CD4-positive, alpha-beta T cell treated with Interferon gamma for 1 hour (primary cell): ENCODE data around the gene SLC6A19.
"Not testable (repeated sequence)": the region's sequence is repeated elsewhere in the genome, so short reads cannot be mapped to it uniquely, and the experiment has no call there.

Experiments used
- DNase-seq: peaks from one replicate; pipeline ENCODE4 v3.0.0-alpha.2; 2020

Gene SLC6A19

DNA sequence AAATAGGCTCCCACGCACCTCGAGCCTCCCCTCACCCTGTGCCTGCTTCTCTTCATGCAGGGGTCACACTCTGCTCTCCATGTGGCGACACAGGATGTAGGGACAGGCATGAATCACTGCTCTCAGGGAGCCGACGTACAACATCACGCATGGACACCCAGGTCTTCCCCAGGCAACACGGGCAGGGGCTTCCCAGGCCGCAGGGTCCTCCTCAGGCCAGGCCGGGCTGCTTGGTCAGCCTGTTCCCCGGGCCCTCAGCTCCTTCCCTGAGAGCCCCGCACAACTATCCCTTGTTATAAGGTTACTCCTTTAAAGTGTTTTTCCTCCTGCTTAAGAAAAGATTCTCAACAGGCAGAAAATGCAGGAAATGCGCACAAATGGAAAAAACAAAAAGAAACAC lies 24.8 kb downstream of the SLC6A19 start:
- no peak for DNase-seq

DNA sequence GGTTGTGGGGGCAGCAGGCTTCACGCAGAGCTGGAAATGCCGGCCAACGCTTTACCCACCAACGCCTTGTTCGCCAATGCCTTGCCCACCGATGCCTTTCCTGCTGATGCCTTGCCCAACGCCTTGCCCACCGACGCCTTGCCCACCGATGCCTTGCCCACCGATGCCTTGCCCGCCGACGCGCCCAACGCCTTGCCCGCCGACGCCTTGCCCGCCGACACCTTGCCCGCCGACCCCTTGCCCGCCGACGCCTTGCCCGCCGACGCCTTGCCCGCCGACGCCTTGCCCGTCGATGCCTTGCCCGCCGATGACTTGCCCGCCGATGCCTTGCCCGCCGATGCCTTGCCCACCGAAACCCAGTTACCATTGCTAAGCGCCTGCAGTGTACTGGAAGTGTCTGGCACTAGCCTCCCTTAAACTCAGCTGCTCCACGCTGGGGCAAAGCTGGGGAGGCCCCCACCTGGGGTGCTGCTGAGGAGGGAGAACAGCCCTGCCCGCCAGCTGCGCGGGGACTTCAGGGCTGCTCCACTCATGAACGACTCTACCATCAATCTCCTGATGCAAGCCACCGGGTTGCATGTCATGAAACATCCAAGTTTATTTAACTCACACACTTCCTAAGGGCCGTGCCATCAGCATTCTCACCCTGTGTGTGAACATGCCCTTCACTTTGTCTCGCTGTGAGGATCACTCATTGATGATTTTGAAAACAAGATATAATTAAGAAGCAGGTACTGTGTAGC lies 25.6 kb downstream of the SLC6A19 start:
- DNase-seq, result no peak

DNA sequence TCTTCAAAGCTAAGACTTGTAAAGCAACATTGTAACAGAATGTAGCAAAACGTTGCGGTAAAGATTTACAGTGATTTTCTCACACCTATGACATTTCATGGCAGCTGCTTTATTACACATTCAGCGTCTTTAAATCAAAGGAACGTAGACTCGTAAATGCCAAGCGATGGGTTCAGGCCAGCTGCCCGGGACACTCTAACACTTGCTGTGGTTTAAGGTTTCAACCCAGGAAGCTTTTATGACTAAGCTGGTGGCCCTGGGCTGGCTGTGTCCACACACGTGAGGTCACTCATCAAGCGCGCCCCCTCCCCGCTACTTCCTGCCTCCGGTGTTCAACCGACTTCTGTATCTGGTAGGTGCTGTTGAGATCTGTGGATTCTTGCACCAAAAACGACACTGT lies 26.3 kb downstream of the SLC6A19 start:
- DNase-seq, result no peak

DNA sequence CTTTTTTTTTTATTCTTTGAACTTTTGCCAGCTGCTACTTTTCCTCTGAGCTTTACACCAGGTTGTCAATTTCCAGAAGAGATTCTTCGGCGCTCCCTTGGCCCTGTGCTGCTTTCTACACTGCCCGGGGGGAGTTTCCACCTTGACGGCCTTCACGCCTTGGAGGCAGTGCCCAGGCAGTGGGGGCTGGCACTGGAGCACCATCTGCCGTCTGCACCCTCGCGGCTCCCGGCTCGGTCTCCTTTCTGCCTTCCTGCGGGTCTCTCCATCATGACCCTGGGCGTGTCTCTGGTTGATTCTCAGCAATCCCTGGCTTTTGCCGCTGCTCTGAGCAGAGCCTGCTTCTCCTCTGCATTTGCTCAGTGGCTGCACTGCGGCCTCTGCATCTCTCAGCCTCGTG lies 26.7 kb downstream of the SLC6A19 start:
- DNase-seq, result no peak

DNA sequence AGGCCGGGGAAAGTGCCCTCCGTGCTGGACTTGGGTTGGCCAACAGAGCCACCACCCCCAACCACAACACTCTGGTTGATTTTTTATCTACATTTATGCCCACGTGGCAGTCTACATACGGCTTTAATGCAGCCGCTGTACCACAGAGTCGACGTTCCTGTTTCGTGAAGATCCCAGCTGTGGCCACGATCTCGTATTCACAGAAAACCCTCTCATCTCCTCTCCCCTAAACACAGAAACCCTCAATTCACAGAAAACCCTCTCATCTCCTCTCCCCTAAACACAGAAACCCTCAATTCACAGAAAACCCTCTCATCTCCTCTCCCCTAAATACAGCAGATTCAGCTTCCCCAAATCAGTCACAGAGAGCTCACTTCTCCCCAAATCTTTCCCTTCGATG lies 27.6 kb downstream of the SLC6A19 start:
- DNase-seq, result not testable (repeated sequence)

DNA sequence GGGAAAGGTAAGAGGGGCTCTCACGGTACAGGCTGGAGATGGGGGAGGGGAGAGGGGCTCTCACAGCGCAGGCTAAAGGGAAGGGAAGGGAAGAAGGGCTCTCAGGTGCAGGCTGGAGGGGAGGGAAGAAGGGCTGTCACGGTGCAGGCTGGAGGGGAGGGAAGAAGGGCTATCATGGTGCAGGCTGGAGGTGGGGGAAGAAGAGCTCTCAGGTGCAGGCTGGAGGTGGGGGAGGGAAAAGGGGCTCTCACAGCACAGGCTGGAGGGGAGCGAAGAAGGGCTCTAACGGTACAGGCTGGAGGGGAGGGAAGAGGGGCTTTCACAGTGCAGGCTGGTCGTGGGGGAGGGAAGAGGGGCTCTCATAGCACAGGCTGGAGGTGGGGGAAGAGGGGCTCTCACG lies 28.4 kb downstream of the SLC6A19 start:
- DNase-seq, result no peak

DNA sequence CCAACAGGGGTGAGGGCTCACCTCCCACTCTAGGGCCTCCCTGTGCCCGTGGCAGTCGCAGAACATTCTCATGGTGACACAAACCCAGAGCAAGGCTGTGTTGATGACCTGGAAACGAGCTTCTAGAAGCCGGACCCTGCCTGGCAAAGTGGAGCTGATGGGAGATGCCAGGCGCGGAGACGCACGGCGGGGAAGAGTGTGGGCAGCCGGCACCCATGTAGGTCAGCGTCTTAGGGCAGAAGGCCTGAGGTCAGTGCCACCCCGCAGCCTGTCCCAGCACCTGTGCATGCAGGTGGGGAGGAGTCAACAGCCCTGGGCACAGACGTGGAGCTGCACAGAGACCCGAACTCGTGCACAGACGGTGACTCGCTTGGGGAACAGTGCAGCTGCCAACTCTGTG lies 29.2 kb downstream of the SLC6A19 start:
- no peak for DNase-seq

DNA sequence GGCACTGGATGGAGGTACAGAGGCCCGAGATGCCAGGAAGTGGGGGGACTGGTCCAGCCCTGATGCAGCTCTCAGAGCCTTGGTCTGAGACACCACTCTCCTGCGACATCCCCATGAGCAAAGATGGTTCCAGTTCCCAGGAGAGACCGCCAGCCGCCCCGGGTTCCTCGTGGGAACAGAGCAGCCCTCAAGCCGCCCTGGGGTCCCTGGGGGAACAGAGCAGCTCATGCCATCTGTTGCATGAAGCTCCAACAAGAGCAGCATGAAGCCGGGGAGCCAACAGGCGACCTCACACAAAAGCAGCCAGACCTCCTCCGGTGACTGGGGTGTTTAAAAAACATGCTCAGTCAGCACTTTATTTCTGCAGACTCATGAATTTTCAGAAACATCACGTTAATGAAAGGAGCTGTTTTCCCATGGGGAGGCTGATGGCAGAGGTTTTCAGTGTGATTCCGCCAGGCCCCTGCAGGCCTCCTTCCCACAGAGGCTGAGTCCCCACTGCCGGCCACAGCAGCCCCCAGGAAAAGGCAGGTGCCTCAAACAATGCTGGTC lies 30.0 kb downstream of the SLC6A19 start:
- DNase-seq, result no peak

DNA sequence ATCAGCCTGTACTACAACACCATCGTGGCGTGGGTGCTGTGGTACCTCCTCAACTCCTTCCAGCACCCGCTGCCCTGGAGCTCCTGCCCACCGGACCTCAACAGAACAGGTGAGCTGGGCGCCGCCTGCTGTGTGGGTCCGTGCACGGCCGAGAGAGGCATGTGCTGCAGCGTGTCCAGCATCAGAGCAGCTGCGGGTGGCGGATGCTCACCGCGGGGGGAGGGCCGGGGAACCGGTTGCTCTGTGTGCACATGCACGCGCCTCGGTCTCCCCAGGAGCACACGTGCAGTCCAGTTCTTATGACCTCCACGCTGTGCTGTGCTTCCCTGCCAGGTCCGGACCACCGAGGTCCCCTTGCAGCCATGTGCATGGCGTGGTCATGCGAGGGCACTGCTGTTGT lies 31.4 kb downstream of the SLC6A19 start:
- DNase-seq, result no peak

DNA sequence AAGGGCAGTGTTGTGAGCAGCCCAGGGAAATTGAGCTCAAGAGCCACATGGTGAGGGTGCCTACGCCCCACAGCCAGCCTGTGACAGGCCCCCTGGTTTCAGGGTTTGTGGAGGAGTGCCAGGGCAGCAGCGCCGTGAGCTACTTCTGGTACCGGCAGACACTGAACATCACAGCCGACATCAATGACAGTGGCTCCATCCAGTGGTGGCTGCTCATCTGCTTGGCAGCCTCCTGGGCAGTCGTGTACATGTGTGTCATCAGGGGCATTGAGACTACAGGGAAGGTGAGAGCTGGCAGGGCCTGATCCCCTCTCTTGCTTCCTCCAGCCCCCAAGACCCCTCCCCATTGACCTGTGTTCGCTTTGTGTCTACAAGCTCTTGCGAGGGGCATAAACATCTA lies 34.0 kb downstream of the SLC6A19 start:
- no peak for DNase-seq

DNA sequence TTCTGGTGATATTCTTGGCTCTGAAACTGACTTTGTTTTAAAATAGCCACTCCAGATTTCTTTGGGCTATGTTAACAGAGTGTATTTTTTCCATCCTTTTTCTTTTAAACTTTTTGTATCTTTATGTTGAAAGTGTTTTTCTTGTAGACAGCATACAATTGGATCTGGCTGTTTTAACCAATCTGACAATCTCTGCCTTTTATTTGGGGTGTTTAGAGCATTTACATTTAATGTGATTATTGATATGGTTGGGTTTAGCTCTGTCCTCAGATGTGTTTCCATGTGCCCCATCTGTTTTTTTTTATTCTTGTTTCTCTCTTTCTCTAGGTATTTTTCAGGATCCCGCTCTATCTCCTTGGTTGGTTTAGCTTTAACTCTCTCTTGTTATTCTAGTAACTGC lies 34.4 kb downstream of the SLC6A19 start:
- DNase-seq, result no peak

DNA sequence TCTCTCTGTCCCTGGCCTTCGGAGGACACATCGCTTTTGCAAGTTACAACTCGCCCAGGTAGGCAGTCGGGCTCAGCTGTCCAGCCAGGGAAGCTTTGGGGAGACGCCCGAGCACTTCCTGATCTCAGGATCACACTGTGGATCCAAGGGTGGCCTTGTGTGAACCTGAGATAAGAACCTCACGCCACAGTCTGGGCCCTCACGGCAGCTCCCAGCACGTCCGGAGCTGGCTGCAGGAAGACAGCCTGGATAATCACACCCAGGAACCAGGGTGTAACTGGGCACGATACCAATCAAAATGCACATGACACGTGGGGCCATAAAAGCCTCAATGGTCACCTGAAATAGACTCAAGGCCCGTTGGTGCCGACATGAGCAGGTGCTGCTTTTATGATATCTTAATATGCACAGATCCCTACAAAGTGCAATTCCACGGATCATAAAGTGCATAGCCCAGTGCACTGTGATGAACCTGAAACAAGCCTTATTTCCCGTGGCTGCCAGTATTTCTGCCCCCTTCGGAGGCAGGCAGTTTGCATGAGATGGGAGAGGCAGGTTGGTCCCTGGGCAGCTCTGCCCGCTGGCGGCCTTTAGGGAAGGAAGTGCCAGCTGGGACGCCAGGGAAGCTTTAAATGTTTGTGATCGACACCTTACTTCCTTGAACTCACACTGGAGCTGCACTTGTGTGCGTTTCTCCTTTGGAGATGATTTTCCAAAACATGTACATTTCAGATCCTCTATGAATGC lies 38.3 kb downstream of the SLC6A19 start:
- no peak for DNase-seq

DNA sequence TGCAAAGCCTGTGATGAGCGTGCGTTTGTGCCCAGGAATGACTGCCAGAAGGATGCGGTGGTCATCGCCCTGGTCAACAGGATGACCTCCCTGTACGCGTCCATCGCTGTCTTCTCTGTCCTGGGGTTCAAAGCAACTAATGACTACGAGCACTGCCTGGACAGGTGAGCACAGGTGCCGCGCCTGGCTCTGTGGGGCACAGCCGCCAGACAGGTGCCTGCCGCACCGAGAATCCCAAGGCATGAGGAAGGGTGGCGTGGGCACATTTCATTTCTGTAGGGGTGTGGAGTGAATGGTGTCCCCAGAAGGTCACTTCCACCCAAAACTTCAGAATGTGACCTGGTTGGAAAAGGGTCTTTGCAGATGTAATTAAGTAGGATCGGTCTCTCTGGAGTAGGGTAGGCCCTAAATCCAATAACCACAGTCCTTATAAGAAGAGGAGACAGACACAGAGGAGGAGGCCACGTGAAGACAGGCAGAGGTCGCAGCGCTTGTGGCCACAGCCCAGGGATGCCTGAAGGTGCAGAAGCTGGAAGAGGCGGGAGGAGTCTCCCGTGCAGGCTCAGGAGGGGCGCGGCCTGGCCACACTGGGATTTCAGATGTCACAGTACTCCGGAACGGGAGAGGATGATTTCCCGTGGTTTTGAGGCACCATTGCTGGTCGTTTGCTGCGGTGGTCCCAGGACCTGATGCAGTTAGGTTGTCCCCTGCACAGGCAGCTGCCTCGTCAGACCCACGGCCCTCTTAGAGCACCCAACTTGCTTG lies 39.3 kb downstream of the SLC6A19 start:
- DNase-seq, result no peak

DNA sequence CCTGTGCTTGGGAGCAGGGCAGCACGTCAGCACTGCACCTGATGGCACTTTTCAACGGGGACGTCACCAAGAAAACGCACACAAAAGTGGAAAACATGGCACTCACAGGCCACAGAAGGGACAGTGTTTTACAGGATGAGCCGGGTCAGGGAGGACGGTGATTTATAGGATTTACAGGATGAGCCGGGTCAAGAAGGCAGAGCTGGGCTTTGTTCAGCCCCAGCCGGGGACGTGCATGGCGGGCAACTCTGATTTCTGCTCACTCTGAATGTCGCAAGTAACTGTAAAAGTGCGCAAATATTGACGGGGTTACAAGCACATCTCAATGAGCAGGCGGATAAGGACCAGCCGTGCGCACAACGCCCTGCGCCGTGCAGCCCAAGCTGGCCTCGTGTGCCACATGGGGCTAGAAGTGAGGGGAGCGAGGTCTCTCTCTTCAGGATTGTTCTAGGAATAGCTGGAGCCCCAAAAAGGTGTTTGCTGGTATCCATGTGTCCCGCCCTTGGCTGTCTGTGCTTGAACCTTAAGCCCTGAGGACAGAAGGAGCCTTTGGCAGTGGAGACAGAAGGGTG lies 40.2 kb downstream of the SLC6A19 start:
- DNase-seq, result no peak

DNA sequence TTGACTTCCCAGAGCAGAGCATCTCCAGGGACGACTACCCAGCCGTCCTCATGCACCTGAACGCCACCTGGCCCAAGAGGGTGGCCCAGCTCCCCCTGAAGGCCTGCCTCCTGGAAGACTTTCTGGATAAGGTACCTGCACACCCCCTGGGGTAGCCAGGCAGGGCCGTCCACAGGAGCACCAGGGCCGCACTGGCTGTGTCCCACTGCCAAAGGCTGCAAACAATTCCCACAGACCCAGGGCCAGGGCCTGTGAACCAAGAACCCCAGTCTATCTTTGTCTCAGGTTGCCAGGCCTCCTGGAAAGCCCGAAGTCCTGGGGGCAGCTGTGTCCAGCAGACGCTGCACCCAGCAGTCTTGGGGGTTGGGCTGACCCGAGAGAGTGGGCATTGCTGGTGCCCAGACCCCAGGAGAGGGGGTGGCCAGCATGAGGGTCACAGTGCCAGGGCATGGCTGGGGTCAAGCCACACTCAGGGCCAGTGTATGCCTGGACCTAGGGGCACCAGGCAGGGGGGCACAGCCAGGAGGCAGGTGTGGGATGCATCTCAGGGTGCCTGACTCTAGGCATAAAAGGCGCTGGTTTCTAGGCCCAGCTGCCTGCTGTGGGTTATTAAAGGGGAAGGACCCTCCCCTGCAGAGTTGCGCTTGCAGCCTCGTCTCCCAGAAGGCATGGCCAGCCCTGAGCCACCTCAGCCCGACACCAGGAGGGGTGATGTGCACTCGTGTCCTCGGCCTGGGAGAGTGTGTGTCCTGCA lies 41.5 kb downstream of the SLC6A19 start:
- DNase-seq, result no peak

DNA sequence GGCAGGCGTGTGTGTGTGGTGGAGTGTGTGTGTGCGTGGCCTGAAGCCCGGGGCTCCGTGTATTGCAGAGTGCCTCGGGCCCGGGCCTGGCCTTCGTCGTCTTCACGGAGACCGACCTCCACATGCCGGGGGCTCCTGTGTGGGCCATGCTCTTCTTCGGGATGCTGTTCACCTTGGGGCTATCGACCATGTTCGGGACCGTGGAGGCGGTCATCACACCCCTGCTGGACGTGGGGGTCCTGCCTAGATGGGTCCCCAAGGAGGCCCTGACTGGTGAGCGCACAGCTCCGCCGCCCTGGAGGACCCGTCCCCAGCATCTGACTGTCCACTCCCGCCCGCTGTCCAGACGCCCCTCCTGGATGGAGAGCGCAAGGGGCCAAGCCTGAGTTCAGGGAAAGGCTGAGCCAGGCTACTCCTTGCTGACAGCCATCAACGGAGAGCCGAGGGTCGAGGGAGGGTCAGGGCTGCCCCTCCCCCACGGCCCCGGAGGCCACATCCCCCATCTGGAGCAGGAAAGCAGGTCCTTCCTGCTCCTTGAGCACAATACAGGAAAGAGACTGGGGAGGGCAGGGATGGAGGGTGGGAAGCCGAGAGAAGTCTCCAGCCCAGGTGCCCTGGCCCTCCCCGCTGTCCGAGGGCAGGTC lies 42.2 kb downstream of the SLC6A19 start:
- no peak for DNase-seq

DNA sequence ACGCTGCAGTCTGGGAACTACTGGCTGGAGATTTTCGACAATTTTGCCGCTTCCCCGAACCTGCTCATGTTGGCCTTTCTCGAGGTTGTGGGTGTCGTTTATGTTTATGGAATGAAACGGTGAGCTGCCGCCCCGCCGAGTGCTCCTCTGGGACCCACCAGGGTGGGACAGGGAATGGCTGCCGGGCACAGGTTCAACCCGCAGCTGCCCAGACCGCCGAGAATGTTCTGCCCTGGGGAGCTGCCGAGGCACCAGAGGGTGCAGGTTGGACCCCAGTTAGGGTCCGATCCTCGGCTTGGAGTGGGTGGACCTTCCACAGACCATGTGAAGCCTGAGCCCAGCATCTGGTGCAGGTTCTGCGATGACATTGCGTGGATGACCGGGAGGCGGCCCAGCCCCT lies 42.9 kb downstream of the SLC6A19 start:
- DNase-seq, result no peak

DNA sequence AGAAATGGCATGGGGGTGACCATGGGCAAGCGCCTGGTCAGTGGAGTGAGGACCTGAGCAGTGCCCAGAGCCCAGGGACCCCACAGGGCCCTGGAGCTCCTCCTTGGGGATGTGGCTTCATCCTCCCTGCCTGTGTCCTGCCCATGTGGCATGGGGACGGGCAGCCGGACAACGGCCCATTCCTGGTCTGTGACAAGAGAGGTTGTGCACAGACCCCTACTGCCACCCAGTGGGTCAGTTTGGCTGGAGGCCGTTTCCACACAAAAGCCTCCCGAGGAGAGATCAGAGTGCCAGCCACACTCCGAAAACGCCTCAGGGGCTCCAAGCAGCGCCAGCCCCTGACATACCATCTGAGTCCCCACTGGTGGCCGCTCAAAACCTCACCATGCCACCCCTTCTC lies 43.6 kb downstream of the SLC6A19 start:
- DNase-seq, result no peak

DNA sequence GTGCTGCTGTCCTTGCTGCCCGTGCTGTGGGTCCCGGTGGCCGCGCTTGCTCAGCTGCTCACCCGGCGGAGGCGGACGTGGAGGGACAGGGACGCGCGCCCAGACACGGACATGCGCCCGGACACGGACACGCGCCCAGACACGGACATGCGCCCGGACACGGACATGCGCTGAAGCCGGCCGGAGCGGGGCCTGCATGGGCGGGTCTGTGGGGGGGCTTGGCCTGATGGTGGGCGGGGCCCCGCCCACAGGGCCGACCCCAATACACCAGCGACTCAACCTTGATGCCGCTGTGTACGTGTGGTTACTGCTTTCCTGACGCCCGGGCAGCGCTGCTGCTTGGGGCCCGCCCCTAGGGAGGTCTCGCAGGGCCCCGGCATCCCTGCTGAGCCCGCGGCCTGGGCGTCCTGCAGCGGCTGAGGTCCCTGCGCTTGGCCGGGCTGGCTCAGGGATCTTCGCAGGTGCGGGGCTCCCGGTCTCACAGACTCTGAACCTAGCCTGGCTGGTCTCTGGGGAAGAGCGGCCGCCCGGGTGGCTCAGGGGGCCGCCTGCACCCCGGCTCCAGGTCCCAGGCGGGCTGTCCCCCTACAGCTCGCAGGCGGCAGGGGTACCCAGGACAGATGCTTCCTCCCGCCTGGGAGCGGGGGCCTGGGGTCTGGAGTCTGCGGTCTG lies 44.6 kb downstream of the SLC6A19 start:
- DNase-seq, result no peak

DNA sequence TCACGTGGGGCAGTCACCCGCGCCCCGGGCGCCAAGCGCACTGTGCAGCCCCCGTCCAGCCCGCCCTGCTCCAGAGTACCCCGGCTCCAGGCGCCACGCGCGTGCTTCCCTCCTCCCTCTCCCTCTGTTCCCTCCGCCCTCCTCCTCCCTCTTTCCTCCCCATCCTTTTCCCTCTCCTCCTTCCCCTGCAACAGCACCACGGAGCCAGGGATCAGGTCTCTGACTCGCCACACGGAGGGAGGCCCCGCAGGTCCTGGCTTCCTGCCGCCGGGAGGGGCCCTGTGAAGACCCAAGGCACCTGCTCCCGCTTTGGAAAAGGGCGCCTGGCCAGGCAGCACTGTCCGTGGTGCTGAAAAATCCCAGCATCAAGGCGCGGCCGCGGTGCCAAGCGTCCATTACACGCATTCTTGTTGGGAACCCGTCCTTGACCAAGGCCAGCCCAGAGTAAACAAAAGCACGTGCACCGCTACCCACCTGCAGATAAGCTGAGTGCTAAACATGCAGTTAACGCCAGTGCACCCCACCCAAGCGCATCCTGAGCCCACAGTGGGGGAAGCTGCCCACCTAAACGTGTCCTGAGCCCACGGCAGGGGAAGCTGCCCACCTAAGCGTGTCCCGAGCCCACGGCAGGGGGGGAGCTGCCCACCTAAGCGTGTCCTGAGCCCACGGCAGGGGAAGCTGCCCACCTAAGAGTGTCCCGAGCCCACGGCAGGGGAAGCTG lies 45.5 kb downstream of the SLC6A19 start:
- DNase-seq, result no peak

DNA sequence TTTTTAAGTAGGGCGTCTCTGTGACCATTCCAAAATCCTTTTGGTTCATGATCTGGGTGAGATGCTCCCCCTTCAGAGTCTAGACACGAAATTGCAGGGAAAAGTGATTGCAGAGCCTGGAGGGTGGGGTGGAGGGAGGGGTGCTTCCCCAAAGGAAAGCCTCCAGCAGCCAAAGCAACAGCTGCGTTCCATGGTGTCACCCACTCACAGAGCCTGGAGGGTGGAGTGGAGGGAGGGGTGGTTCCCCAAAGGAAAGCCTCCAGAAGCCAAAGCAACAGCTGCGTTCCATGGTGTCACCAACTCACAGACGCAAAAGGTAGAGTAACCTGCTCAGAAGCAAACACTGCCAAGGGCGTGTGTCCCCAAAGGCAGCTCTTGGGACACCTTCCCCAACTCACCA lies 46.4 kb downstream of the SLC6A19 start:
- no peak for DNase-seq
